ENCODE measurements around the gene CRYBA2. TPM values are rescaled to one million over a fixed set of nuclear protein-coding genes. Genes with fewer than 3 reads are reported as not detected.

The CRYBA2 gene
- total and polyA plus RNA-seq, 2 of the 8 experiments (the other 6 are each of a cell fraction or from before 2014, with no cell fraction given) = not detected

- TF ChIP-seq JUND (IDR thresholded peaks at IDR 0.05; ENCODE audit: low read length) (no peak), SP4 (IDR thresholded peaks at IDR 0.05; ENCODE audit: low read length) (no peak), TAF7 (optimal IDR thresholded peaks at IDR 0.05; ENCODE audit: borderline replicate concordance, low read depth, low read length) (no peak), JUN (IDR thresholded peaks at IDR 0.05; ENCODE audit: low read depth, low read length) (no peak), KDM1A (IDR thresholded peaks at IDR 0.05; ENCODE audit: borderline replicate concordance, low read length) (peak; percentile 32; the same call in 1 of the 2 replicates), BCL11A (IDR thresholded peaks at IDR 0.05; ENCODE audit: low read depth in 2 of 2, low read length in 2 of 2) (no peak), CTBP2 (IDR thresholded peaks at IDR 0.05; ENCODE audit: borderline replicate concordance, insufficient read depth, insufficient read length, low read length) (peak; percentile 67), CHD2 (IDR thresholded peaks at IDR 0.05; ENCODE audit: low read length) (no peak), CHD1 (IDR thresholded peaks at IDR 0.05; ENCODE audit: low read depth, low read length) (no peak), SUZ12 (IDR thresholded peaks at IDR 0.05; ENCODE audit: low read length) (peak; percentile 14; the same call in 1 of the 2 replicates), ASH2L (IDR thresholded peaks at IDR 0.05; ENCODE audit: low read length) (peak; percentile 67), HDAC2 (IDR thresholded peaks at IDR 0.05; ENCODE audit: borderline replicate concordance in 1 of 2, low read depth in 2 of 2, low read length in 2 of 2) (no peak; a peak in 2 of 4 replicates), GTF2F1 (IDR thresholded peaks at IDR 0.05; ENCODE audit: borderline replicate concordance, low read depth, low read length) (no peak), YY1 (IDR thresholded peaks at IDR 0.05; ENCODE audit: low read depth, low read length) (no peak)
- TF ChIP-seq, protein P1, sequence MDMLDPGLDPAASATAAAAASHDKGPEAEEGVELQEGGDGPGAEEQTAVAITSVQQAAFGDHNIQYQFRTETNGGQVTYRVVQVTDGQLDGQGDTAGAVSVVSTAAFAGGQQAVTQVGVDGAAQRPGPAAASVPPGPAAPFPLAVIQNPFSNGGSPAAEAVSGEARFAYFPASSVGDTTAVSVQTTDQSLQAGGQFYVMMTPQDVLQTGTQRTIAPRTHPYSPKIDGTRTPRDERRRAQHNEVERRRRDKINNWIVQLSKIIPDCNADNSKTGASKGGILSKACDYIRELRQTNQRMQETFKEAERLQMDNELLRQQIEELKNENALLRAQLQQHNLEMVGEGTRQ (IDR thresholded peaks at IDR 0.05; ENCODE audit: low read length) = no peak
Observed at GRCh38 chr2:218999881-219000568, 6.8 kb upstream of the CRYBA2 start (continued).
